Mesenchymal stem cell (in vitro differentiated cells and primary cell): ENCODE measurements around the gene POLR3H.
A peak's percentile ranks its signal among the peaks of the same experiment; 100 is the strongest.

Source experiments
- DNase-seq: peaks from one replicate; pipeline ENCODE4 v3.0.0-alpha.2; 2013
- H2AFZ ChIP-seq: one replicate; pipeline ENCODE4 v1.6.1; 2013; ENCODE audit warnings: low read depth, mild to moderate bottlenecking, control low read depth, inconsistent platforms, low read length, moderate library complexity
- H2AK5ac ChIP-seq: 2 replicates; pipeline ENCODE4 v1.6.1; 2013; ENCODE audit warnings: low read length, moderate library complexity, mild to moderate bottlenecking, inconsistent platforms; ENCODE audit not compliant: severe bottlenecking
- H2BK120ac ChIP-seq: one replicate; pipeline ENCODE4 v1.6.1; 2013; ENCODE audit warnings: low read depth, mild to moderate bottlenecking, inconsistent platforms, low read length, moderate library complexity
- H2BK12ac ChIP-seq, 2 experiments: one replicate each; pipeline ENCODE4 v1.6.1; 2013; ENCODE audit warnings: inconsistent platforms in 2 of 2, low read length in 2 of 2, mild to moderate bottlenecking in 2 of 2, moderate library complexity in 2 of 2, control low read depth in 1 of 2
- H2BK15ac ChIP-seq: one replicate; pipeline ENCODE4 v1.6.1; 2013; ENCODE audit warnings: mild to moderate bottlenecking, low read depth, inconsistent platforms; ENCODE audit not compliant: poor library complexity, severe bottlenecking
- H2BK5ac ChIP-seq: 2 replicates; pipeline ENCODE4 v1.6.1; 2013; ENCODE audit warnings: low read depth, mild to moderate bottlenecking, low read length, control low read depth, inconsistent platforms; ENCODE audit not compliant: poor library complexity, severe bottlenecking
- H3K14ac ChIP-seq, 2 experiments: one replicate each; pipeline ENCODE4 v1.6.1; 2013; ENCODE audit warnings: inconsistent platforms in 2 of 2, low read length in 2 of 2, control low read depth in 1 of 2, mild to moderate bottlenecking in 1 of 2, moderate library complexity in 1 of 2
- H3K18ac ChIP-seq, 2 experiments: one replicate each; pipeline ENCODE4 v1.6.1; 2013; ENCODE audit warnings: inconsistent platforms in 2 of 2, low read length in 2 of 2, control low read depth in 1 of 2, low read depth in 1 of 2, mild to moderate bottlenecking in 1 of 2
- H3K23ac ChIP-seq, 2 experiments: one replicate each; pipeline ENCODE4 v1.6.1; 2013; ENCODE audit warnings: inconsistent platforms in 2 of 2, low read length in 2 of 2, mild to moderate bottlenecking in 2 of 2, moderate library complexity in 2 of 2, control low read depth in 1 of 2
- H3K27ac ChIP-seq: 2 replicates; pipeline ENCODE4 v1.5.1; 2013; ENCODE audit warnings: mild to moderate bottlenecking, moderate library complexity, low read length, control low read depth, inconsistent platforms; ENCODE audit not compliant: poor library complexity, severe bottlenecking
- H3K27me3 ChIP-seq, 2 experiments: 2 replicates each; pipeline versions ENCODE4 v1.6.1 to v1.7.0; 2013; ENCODE audit warnings: low read length in 2 of 2, mild to moderate bottlenecking in 2 of 2, moderate library complexity in 2 of 2, control low read depth in 1 of 2, inconsistent platforms in 1 of 2; ENCODE audit not compliant: control insufficient read depth in 1 of 2, insufficient read depth in 1 of 2
- H3K36me3 ChIP-seq, 2 experiments: 2 replicates each; pipeline versions ENCODE4 v1.6.1 to v1.7.0; 2013; ENCODE audit warnings: low read length in 2 of 2, control low read depth in 1 of 2, inconsistent platforms in 1 of 2, low read depth in 1 of 2, mild to moderate bottlenecking in 1 of 2; ENCODE audit not compliant: insufficient read depth in 2 of 2, control insufficient read depth in 1 of 2
- H3K4ac ChIP-seq, 2 experiments: one replicate each; pipeline ENCODE4 v1.6.1; 2013; ENCODE audit warnings: inconsistent platforms in 2 of 2, low read length in 2 of 2, mild to moderate bottlenecking in 2 of 2, moderate library complexity in 2 of 2, control low read depth in 1 of 2, low read depth in 1 of 2
- H3K4me1 ChIP-seq: 2 replicates; pipeline ENCODE4 v1.6.1; 2013; ENCODE audit warnings: low read depth, low read length, control low read depth; ENCODE audit not compliant: control insufficient read depth, insufficient read depth
- H3K4me2 ChIP-seq: 2 replicates; pipeline ENCODE4 v1.6.1; 2013; ENCODE audit warnings: low read length, mild to moderate bottlenecking, inconsistent platforms; ENCODE audit not compliant: poor library complexity, severe bottlenecking
- H3K4me3 ChIP-seq, 2 experiments: 2 replicates each; pipeline versions ENCODE4 v1.5.1 to v1.7.0; 2013; ENCODE audit warnings: low read length in 2 of 2, mild to moderate bottlenecking in 2 of 2, control low read depth in 1 of 2, low read depth in 1 of 2; ENCODE audit not compliant: insufficient read depth in 1 of 2
- H3K79me1 ChIP-seq: replicated peaks from 2 replicates; pipeline ENCODE4 v1.6.1; 2013; ENCODE audit warnings: mild to moderate bottlenecking, control low read depth, low read length, inconsistent platforms; ENCODE audit not compliant: poor library complexity, severe bottlenecking
- H3K9ac ChIP-seq: 2 replicates; pipeline ENCODE4 v1.7.0; 2013; ENCODE audit warnings: mild to moderate bottlenecking, low read length, moderate library complexity
- H3K9me3 ChIP-seq: 2 replicates; pipeline ENCODE4 v1.7.0; 2013; ENCODE audit warnings: mild to moderate bottlenecking, low read length; ENCODE audit not compliant: control insufficient read depth
- H4K8ac ChIP-seq: one replicate; pipeline ENCODE4 v1.6.1; 2013; ENCODE audit warnings: inconsistent platforms, mild to moderate bottlenecking, low read length, moderate library complexity
- H4K91ac ChIP-seq: one replicate; pipeline ENCODE4 v1.6.1; 2013; ENCODE audit warnings: mild to moderate bottlenecking, low read length, inconsistent platforms
- WGBS: methylation state at CpG from one replicate; pipeline ENCODE4 v1.1.7; 2013; ENCODE audit warnings: mixed read lengths; 5-methylcytosine and 5-hydroxymethylcytosine counted together

POLR3H gene

GRCh38 chr22:41576877-41577276, 32.6 kb upstream of the POLR3H start:
- Histone ChIP-seq H3K27ac (no peak overlapping the region), H3K36me3 (peaks cover 49 to 75% of the 10 kb centered on the region in 2 experiments), H3K18ac (no peak overlapping the region)

GRCh38 chr22:41575533-41575932, 31.3 kb upstream of the POLR3H start:
- 94% methylated on average over 15 of the region's 15 CpGs for WGBS
- Histone ChIP-seq H3K4ac (no peak overlapping the region), H2AK5ac (no peak overlapping the region), H3K18ac (no peak overlapping the region), H3K27me3 (no peaks in the 10 kb centered on the region), H3K23ac (no peak overlapping the region), H3K79me1 (no peaks in the 10 kb centered on the region), H3K4me2 (no peak overlapping the region), H2BK5ac (no peak overlapping the region), H3K9ac (peak overlapping the region; percentile 62), H3K4me1 (peaks cover 17% of the 10 kb centered on the region), H3K4me3 (no peak overlapping the region), H4K91ac (no peak overlapping the region), H2BK120ac (no peak overlapping the region), H3K14ac (no peak overlapping the region), H3K27ac (no peak overlapping the region), H4K8ac (no peak overlapping the region), H2BK12ac (no peak overlapping the region), H3K9me3 (no peaks in the 10 kb centered on the region), H3K36me3 (peaks cover 45 to 73% of the 10 kb centered on the region in 2 experiments), H2AFZ (no peak overlapping the region), H2BK15ac (no peak overlapping the region)
- no peak for DNase-seq

More at GRCh38 chr22:41576877-41577276, 32.6 kb upstream of the POLR3H start:
- H3K23ac ChIP-seq = no peak overlapping the region
- H2BK15ac ChIP-seq = no peak overlapping the region
- no peak overlapping the region for H4K91ac ChIP-seq
- H3K9me3 ChIP-seq = no peaks in the 10 kb centered on the region
- H3K27me3 ChIP-seq = no peaks in the 10 kb centered on the region
- no peak overlapping the region for H3K14ac ChIP-seq
- no peak overlapping the region for H2BK5ac ChIP-seq
- 57% methylated on average over 9 of the region's 9 CpGs for WGBS
- H3K79me1 ChIP-seq = no peaks in the 10 kb centered on the region
- H2AFZ ChIP-seq = no peak overlapping the region
- H3K4me1 ChIP-seq = peaks cover 17% of the 10 kb centered on the region
- H2AK5ac ChIP-seq = no peak overlapping the region
- no peak overlapping the region for H3K4ac ChIP-seq
- H4K8ac ChIP-seq = peak overlapping the region; percentile 9
- H3K9ac ChIP-seq = no peak overlapping the region
- DNase-seq = peak; percentile 67
- no peak overlapping the region for H3K4me3 ChIP-seq
- H3K4me2 ChIP-seq = no peak overlapping the region
- H2BK12ac ChIP-seq = no peak overlapping the region
- no peak overlapping the region for H2BK120ac ChIP-seq

- H3K23ac ChIP-seq = no peak overlapping the region
- 94% methylated on average over 26 of the region's 26 CpGs for whole genome bisulfite sequencing
- no peak overlapping the region for H2AK5ac ChIP-seq
Measured at GRCh38 chr22:41574847-41575381, 30.6 kb upstream of the POLR3H start.

GRCh38 chr22:41573677-41574076, 29.4 kb upstream of the POLR3H start:
- no peaks in the 10 kb centered on the region for H3K79me1 ChIP-seq
- no peak overlapping the region for H3K14ac ChIP-seq
- H4K91ac ChIP-seq = no peak overlapping the region
- H3K27me3 ChIP-seq = no peaks in the 10 kb centered on the region
- no peaks in the 10 kb centered on the region for H3K9me3 ChIP-seq
- no peak overlapping the region for H2BK5ac ChIP-seq
- no peak overlapping the region for H3K9ac ChIP-seq
- H3K4me2 ChIP-seq = no peak overlapping the region
- no peak overlapping the region for H2BK15ac ChIP-seq
- H2BK12ac ChIP-seq = no peak overlapping the region
- no peak overlapping the region for H2AK5ac ChIP-seq
- no peak overlapping the region for H3K4ac ChIP-seq
- peak overlapping the region; percentile 11 for H2BK120ac ChIP-seq
- no peak overlapping the region for H3K4me3 ChIP-seq
- DNase-seq = no peak
- peaks cover 16% of the 10 kb centered on the region for H3K4me1 ChIP-seq
- H3K27ac ChIP-seq = no peak overlapping the region
- H3K23ac ChIP-seq = no peak overlapping the region
- H2AFZ ChIP-seq = no peak overlapping the region
- peaks cover 27 to 54% of the 10 kb centered on the region in 2 experiments for H3K36me3 ChIP-seq
- no peak overlapping the region for H3K18ac ChIP-seq
- WGBS = 94% methylated on average over 11 of the region's 11 CpGs
- no peak overlapping the region for H4K8ac ChIP-seq

More at GRCh38 chr22:41574847-41575381, 30.6 kb upstream of the POLR3H start:
- Histone ChIP-seq H3K4ac (no peak overlapping the region), H3K9me3 (no peaks in the 10 kb centered on the region), H3K14ac (no peak overlapping the region), H4K91ac (no peak overlapping the region), H3K9ac (peak overlapping the region; percentile 62), H2AFZ (no peak overlapping the region), H3K4me2 (no peak overlapping the region), H3K27me3 (no peaks in the 10 kb centered on the region), H3K4me1 (peaks cover 16% of the 10 kb centered on the region), H2BK120ac (no peak overlapping the region), H3K27ac (no peak overlapping the region), H2BK15ac (no peak overlapping the region), H3K4me3 (no peak overlapping the region), H4K8ac (no peak overlapping the region), H3K18ac (no peak overlapping the region), H3K36me3 (peaks cover 40 to 67% of the 10 kb centered on the region in 2 experiments), H2BK5ac (no peak overlapping the region), H3K79me1 (no peaks in the 10 kb centered on the region), H2BK12ac (no peak overlapping the region)
- no peak for DNase-seq
